Head of caudate nucleus (tissue), 42 donors: ENCODE results near the gene ALDOC.
A peak's percentile ranks its signal among the peaks of the same experiment; 100 is the strongest.
"Not testable (repeated sequence)": the region's sequence is repeated elsewhere in the genome, so short reads cannot be mapped to it uniquely, and the experiment has no call there.

Source experiments
- DNase-seq, 42 donors: peaks; one replicate each; pipeline versions ENCODE4 v3.0.0 to v3.0.0-alpha.2; 2020 to 2021; ENCODE audit warnings: mixed read lengths in 7 of 42
- intact Hi-C: fragments of 100-400 bp; cut with DNase I; formaldehyde crosslinking; loops from one replicate; pipeline ENCODE4 v1.15.0; 2022

ALDOC gene

GRCh38 chr17:28576758-28577465 is at the start of gene ALDOC:
Gene ALDOC (minus strand): TSS chr17:28576895. CDS start chr17:28575532, 1,363 bp downstream.
- peak; percentile 93 to 99 (median 97) for DNase-seq
- intact Hi-C loops = no loop called here

- intact Hi-C loops = no loop called here
- DNase-seq = no peak
Measured at GRCh38 chr17:28624148-28624547, 47.5 kb upstream of the ALDOC start.

- intact Hi-C loops = no loop called here
- DNase-seq = no peak
Measured at GRCh38 chr17:28623696-28624095, 47.0 kb upstream of the ALDOC start.

GRCh38 chr17:28622186-28622585 is 45.5 kb upstream of the ALDOC start:
- intact Hi-C loops = no loop called here
- no peak for DNase-seq

- intact Hi-C loops = no loop called here
- no peak for DNase-seq
Measured at GRCh38 chr17:28620010-28620409, 43.3 kb upstream of the ALDOC start.

GRCh38 chr17:28618464-28618863 is 41.8 kb upstream of the ALDOC start:
- no peak for DNase-seq
- intact Hi-C loops = loop anchor here (10.0 kb wide), 1 partner anchor 124 kb away; no protein-coding TSS in a partner anchor

GRCh38 chr17:28616281-28616680 is 39.6 kb upstream of the ALDOC start:
- no peak for DNase-seq
- intact Hi-C loops = loop anchor here (10.0 kb wide), 1 partner anchor 121 kb away; no protein-coding TSS in a partner anchor

GRCh38 chr17:28615260-28615940 is 38.7 kb upstream of the ALDOC start:
- no peak for DNase-seq
- intact Hi-C loops = loop anchor here (10.0 kb wide), 1 partner anchor 121 kb away; no protein-coding TSS in a partner anchor

- intact Hi-C loops = loop anchor here (10.0 kb wide), 1 partner anchor 119 kb away; no protein-coding TSS in a partner anchor
- peak; percentile 23 to 88 (median 70) for DNase-seq
Measured at GRCh38 chr17:28613931-28614381, 37.3 kb upstream of the ALDOC start, which contains the start of gene RSKR. Gene RSKR (minus strand): TSS chr17:28614185. CDS start chr17:28614161, 24 bp downstream.

GRCh38 chr17:28612936-28613872 is 36.5 kb upstream of the ALDOC start:
- DNase-seq = peak in 34 of 42 donors; percentile 13 to 80 (median 48)
- intact Hi-C loops = loop anchor here (10.0 kb wide), 1 partner anchor 118 kb away; no protein-coding TSS in a partner anchor

GRCh38 chr17:28612531-28612930 is 35.8 kb upstream of the ALDOC start:
- no peak for DNase-seq
- intact Hi-C loops = loop anchor here (10.0 kb wide), 1 partner anchor 118 kb away; no protein-coding TSS in a partner anchor

GRCh38 chr17:28610376-28610775 is 33.7 kb upstream of the ALDOC start:
- intact Hi-C loops = loop anchor here (10.0 kb wide), 1 partner anchor 116 kb away; no protein-coding TSS in a partner anchor
- DNase-seq = no peak

- DNase-seq, intact Hi-C loops: not testable (repeated sequence)
Measured at GRCh38 chr17:28604031-28604430, 27.3 kb upstream of the ALDOC start.

GRCh38 chr17:28599311-28600184 is 22.9 kb upstream of the ALDOC start:
- DNase-seq = peak in 40 of 42 donors; percentile 15 to 78 (median 44)
- intact Hi-C loops = no loop called here

- peak; percentile 82 to 97 (median 93) for DNase-seq
- intact Hi-C loops = no loop called here
Measured at GRCh38 chr17:28598799-28599310, 22.2 kb upstream of the ALDOC start, which contains the start of gene SPAG5. Gene SPAG5 (minus strand): TSS chr17:28599025. CDS start chr17:28598946, 79 bp downstream.

GRCh38 chr17:28598389-28598788 is 21.7 kb upstream of the ALDOC start:
- intact Hi-C loops = no loop called here

GRCh38 chr17:28597606-28598383 is 21.1 kb upstream of the ALDOC start:
- no peak for DNase-seq
- intact Hi-C loops = no loop called here

More at GRCh38 chr17:28598389-28598788, 21.7 kb upstream of the ALDOC start:
- DNase-seq = no peak
